Epidermal melanocyte (primary cell): ENCODE data around the gene TAF8.

Experiments
- DNase-seq: peaks from one replicate; pipeline ENCODE4 v3.0.0; 2011; ENCODE audit warnings: low spot score; ENCODE audit not compliant: insufficient read length

Gene TAF8

GRCh38 chr6:42049948-42050296, 402 bp upstream of the TAF8 start:
- no peak for DNase-seq

GRCh38 chr6:42051268-42051653, 937 bp downstream of the TAF8 start:
- no peak for DNase-seq

GRCh38 chr6:42053601-42054000, 3.3 kb downstream of the TAF8 start:
- no peak for DNase-seq

- DNase-seq: no peak
Measured at GRCh38 chr6:42059743-42060142, 9.4 kb downstream of the TAF8 start.

- DNase-seq: no peak
Measured at GRCh38 chr6:42066156-42066675, 15.9 kb downstream of the TAF8 start.

GRCh38 chr6:42068173-42068572, 17.8 kb downstream of the TAF8 start:
- DNase-seq: no peak

GRCh38 chr6:42068872-42069522, 18.7 kb downstream of the TAF8 start:
- no peak for DNase-seq

- no peak for DNase-seq
Measured at GRCh38 chr6:42071881-42072583, 21.7 kb downstream of the TAF8 start.

- DNase-seq: no peak
Measured at GRCh38 chr6:42073287-42073686, 23.0 kb downstream of the TAF8 start.

- DNase-seq: peak; percentile 72
Measured at GRCh38 chr6:42075159-42075838, 25.0 kb downstream of the TAF8 start.

- DNase-seq: no peak
Measured at GRCh38 chr6:42078386-42078785, 28.1 kb downstream of the TAF8 start.

- no peak for DNase-seq
Measured at GRCh38 chr6:42079941-42080464, 29.7 kb downstream of the TAF8 start.

GRCh38 chr6:42083530-42083929, 33.2 kb downstream of the TAF8 start:
- no peak for DNase-seq

- no peak for DNase-seq
Measured at GRCh38 chr6:42084889-42085288, 34.6 kb downstream of the TAF8 start.

- no peak for DNase-seq
Measured at GRCh38 chr6:42086046-42087035, 36.0 kb downstream of the TAF8 start.

GRCh38 chr6:42088101-42088591, 37.8 kb downstream of the TAF8 start:
- DNase-seq: no peak

GRCh38 chr6:42090819-42091717, 40.7 kb downstream of the TAF8 start:
- DNase-seq: no peak

- DNase-seq: no peak
Measured at GRCh38 chr6:42091718-42092023, 41.3 kb downstream of the TAF8 start.

- no peak for DNase-seq
Measured at GRCh38 chr6:42093582-42094329, 43.4 kb downstream of the TAF8 start.
